ENCODE measurements around the gene ZFP36L1. TPM values are rescaled to one million over a fixed set of nuclear protein-coding genes. Genes with fewer than 3 reads are reported as not detected.

The ZFP36L1 gene
- total and polyA plus RNA-seq, 8 donors: 63.7 to 310 (median 175) TPM

DNA sequence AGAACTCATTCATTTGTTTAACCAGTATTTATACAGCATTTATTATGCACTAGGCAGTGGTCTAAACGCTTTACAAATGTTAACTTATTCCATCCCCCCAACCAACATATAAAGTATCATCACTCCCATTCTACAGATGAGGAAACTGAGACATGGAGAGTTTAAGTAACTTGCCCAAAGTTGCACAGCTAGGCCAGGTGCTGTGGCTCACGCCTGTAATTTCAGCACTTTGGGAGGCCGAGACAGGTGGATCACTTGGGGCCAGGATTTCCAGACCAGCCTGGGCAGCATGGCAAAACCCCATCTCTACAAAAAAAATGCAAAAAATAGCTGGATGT is 37.9 kb downstream of the ZFP36L1 start:
- H3K27me3 ChIP-seq: no peaks in the 10 kb centered on the region
- TF ChIP-seq, protein P1, sequence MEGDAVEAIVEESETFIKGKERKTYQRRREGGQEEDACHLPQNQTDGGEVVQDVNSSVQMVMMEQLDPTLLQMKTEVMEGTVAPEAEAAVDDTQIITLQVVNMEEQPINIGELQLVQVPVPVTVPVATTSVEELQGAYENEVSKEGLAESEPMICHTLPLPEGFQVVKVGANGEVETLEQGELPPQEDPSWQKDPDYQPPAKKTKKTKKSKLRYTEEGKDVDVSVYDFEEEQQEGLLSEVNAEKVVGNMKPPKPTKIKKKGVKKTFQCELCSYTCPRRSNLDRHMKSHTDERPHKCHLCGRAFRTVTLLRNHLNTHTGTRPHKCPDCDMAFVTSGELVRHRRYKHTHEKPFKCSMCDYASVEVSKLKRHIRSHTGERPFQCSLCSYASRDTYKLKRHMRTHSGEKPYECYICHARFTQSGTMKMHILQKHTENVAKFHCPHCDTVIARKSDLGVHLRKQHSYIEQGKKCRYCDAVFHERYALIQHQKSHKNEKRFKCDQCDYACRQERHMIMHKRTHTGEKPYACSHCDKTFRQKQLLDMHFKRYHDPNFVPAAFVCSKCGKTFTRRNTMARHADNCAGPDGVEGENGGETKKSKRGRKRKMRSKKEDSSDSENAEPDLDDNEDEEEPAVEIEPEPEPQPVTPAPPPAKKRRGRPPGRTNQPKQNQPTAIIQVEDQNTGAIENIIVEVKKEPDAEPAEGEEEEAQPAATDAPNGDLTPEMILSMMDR (IDR thresholded peaks at IDR 0.05): no peak
- peaks cover 8 to 16% (median 11%) of the 10 kb centered on the region in 3 donors for H3K4me1 ChIP-seq
- no peak for DNase-seq
- H3K9me3 ChIP-seq: no peaks in the 10 kb centered on the region
- no peak for ATAC-seq
- intact Hi-C loops (cut with DNase I): no loop called here
- no peak for FAIRE-seq
- H3K4me3 ChIP-seq: no peak overlapping the region
- H3K36me3 ChIP-seq: no peaks in the 10 kb centered on the region
- WGBS, 2 donors: 94 to 97% methylated on average over 3 of the region's 3 CpGs
- no peak overlapping the region for H3K27ac ChIP-seq

GRCh38 chr14:68753690-68754089 is 39.2 kb downstream of the ZFP36L1 start:
- DNase-seq (no peak), ATAC-seq (no peak), FAIRE-seq (no peak)
- TF ChIP-seq, protein P1 (IDR thresholded peaks at IDR 0.05): no peak
- intact Hi-C loops (cut with DNase I): no loop called here
- no peaks in the 10 kb centered on the region for H3K9me3 ChIP-seq
- WGBS, 2 donors: 80 to 84% methylated on average over 4 of the region's 4 CpGs
- H3K27me3 ChIP-seq: no peaks in the 10 kb centered on the region
- H3K4me1 ChIP-seq: peaks cover 8 to 16% (median 11%) of the 10 kb centered on the region in 3 donors
- H3K27ac ChIP-seq: no peak overlapping the region
- H3K36me3 ChIP-seq: no peaks in the 10 kb centered on the region
- no peak overlapping the region for H3K4me3 ChIP-seq

- H3K27me3 ChIP-seq: no peaks in the 10 kb centered on the region
- TF ChIP-seq, protein P1 (IDR thresholded peaks at IDR 0.05): no peak
- H3K9me3 ChIP-seq: no peaks in the 10 kb centered on the region
- intact Hi-C loops (cut with DNase I): no loop called here
- FAIRE-seq: no peak
- H3K36me3 ChIP-seq: no peaks in the 10 kb centered on the region
- ATAC-seq: no peak
- H3K4me1 ChIP-seq: peaks cover 1 to 11% (median 8%) of the 10 kb centered on the region in 3 donors
- H3K27ac ChIP-seq: no peak overlapping the region
- no peak for DNase-seq
- no peak overlapping the region for H3K4me3 ChIP-seq
- 89 to 91% methylated on average over 6 of the region's 6 CpGs for WGBS, 2 donors
Observed at GRCh38 chr14:68752271-68753006, 40.4 kb downstream of the ZFP36L1 start.

GRCh38 chr14:68749487-68750475 is 43.1 kb downstream of the ZFP36L1 start:
- Histone ChIP-seq H3K9me3 (no peaks in the 10 kb centered on the region), H3K4me3 (no peak overlapping the region), H3K36me3 (no peaks in the 10 kb centered on the region), H3K27ac (no peak overlapping the region), H3K4me1 (no peaks in the 10 kb centered on the region), H3K27me3 (no peaks in the 10 kb centered on the region)
- no peak for DNase-seq
- FAIRE-seq: no peak
- ATAC-seq: peak in 1 of 4 donors; percentile 41
- TF ChIP-seq, protein P1 (IDR thresholded peaks at IDR 0.05): no peak
- 83 to 84% methylated on average over 11 of the region's 11 CpGs for WGBS, 2 donors
- intact Hi-C loops (cut with DNase I): no loop called here
